Fibroblast of skin of abdomen (primary cell): ENCODE results near the gene ARAP3.

Source experiments
- DNase-seq: peaks from one replicate; pipeline ENCODE4 v3.0.0-alpha.2; 2013

The ARAP3 gene

DNA sequence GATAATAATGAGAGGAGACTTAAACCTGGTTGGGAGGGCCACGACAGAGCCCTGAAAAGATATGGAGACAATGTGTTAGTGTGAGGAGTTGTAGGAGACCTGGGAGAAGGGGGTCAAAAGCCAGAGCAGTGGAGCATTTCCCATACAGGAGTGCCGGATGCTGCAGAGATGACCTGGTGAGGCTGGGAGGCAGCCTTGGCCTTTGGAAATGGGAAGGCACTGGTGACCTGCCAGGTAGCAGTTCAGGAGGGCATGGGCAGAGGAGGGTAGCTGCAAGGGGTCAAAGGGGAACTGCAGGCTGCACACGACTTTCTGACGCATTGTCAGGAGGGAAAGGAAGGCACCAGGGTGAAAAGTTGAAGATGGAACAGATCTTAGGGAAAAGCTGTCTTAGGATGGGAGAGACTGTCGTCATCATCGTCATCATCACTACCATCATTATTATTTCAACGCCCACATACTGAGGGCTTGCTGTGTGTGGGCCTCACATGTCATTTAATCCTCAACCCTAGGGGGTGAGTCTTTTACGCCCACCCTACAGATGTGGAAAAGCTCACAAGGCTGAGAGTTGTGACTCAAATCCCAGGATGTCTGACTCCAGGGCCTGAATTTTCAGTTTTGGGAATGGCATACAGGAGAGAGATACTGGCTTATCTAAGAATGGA is 13.3 kb downstream of the ARAP3 start:
- DNase-seq = peak; percentile 37

DNA sequence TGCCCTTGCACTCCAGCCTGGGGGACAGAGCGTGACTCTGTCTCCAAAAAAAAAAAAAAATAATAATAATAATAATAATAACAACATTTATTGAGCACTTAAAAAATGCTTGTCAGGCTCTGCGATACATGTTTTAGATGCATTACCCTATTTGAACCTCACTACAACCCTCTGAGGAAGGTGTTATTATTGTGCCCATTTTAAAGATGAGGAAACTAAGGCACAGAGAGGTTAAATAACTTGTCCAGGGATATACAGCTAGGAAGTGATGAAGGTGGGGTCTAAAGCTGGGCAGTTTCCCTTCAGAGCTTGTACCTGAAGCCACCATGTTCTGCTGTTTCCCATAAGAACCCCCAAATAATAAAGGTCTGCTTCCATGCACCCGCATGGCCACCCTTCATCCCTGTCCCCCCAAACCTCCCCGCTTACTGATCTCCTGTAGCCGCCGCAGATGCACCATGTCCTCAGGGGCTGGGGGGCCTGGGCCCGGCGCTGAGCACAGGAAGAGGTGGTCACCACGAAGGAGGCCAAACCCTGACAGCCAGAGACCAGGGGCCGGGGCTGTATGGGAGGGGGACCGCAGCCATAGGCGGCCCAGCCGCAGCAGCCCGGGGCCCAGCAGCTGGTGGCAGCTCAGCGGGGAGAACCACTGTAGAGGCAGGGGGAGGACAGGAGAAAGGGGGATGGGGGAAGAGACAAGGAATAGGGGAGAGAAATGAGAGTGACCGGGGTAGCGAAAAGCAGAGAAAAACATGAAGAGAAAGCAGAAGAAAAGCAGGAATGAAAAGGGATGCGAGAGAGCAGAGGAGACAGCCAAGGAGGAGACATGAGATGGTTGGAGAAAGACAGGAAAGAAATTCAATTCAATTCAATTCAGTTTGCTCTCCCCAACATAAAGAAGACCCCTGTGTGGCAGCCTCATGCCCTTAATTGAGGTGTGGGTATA is 15.8 kb downstream of the ARAP3 start:
- DNase-seq = no peak

DNA sequence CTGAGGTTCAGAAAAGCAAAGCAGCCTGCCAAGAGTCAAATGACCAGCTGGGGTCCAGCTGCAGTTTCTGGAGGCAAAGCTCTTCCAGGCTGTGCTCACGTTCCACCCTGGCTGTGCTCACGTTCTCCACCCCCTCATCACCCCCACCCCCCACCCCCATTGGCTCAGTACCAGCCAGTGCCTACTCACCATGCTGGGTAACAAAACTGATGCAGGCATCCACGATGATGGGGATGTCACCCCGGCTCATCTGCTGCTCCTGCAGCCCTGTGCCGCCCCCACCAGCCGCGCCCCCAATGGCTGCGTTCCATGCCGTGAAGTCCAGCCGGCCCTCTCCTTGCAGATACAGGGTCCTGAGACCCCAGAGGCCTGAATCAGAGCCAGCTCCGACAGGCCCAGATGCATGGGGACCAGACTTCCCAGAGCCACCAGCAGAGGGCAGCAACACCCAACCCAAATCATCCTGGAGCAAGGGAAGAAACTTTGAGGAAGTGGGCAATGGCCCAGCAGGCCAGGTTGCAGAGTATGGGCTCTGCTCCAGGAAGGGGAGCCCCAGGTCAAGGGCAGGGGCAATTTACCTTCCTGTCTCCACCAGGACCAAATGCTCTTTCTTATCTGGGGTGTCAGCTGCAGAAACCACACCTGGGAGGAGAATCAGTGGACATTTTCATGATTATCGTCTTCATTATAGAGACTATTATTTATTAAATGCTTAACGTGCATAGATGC is 17.1 kb downstream of the ARAP3 start:
- peak; percentile 57 for DNase-seq

DNA sequence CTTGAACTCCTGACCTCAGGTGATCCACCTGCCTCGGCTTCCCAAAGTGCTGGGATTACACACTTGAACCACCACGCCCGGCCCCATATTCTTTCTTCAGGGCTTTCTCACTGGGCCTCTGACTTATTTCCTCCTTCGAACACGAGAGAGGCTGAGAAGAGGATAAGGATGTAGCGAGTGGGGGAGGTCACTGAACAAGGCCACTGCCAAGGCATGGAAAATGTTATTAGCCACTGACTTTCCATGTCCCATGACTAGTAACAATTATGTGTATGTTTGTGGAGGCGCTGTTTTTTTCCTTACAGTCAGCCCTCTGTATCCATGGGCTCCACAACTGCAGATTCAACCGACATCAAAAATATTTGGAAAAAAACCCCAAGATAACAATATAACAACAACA is 18.5 kb downstream of the ARAP3 start:
- DNase-seq = no peak

DNA sequence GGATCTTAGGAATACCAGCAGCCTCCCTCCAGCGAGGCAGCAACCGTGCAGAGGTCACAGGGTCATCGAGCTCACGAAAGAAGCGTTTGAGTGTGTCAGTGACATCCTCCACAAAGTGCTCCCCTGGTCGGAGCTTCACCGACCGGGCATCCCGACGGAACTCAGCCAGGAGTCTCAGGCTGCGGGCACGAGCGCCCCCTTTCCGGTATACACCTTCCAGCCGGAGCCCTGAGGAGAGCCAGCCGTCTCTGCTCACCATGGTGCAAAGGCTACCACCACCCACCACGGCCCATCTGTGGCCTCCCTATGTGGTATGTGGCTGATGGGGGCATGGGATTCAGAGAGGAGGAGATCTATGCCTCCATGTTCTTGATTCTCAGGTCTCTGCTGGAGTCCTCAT is 20.0 kb downstream of the ARAP3 start:
- DNase-seq = no peak

DNA sequence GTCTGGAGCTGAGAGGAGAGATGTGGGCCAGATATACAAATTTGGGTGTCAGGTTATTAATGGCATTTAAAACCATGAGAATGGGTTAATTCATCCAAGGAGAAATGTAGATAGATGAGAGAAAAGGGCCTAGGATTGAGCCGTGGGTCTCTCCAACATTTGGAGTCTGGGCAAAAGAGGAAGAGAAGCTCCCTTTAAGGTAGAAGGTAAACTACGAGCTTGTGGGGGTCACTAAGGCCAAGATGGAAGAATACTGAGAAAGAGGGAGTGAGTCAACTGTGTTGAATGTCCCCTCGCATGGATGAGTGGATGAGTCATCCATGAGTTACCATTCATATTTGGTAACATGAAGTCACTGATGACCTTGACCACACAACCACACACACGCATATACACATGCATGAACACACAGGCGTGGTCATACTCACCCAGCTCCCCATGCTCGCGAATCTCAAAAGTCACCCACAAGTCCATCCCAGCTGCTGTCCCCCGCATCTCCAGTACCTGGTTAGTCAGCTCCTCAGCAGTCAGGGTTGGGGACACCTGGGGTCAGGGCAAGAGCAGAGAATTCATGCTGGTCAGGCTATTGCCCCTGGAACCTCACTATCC is 24.0 kb downstream of the ARAP3 start:
- DNase-seq = peak; percentile 91

DNA sequence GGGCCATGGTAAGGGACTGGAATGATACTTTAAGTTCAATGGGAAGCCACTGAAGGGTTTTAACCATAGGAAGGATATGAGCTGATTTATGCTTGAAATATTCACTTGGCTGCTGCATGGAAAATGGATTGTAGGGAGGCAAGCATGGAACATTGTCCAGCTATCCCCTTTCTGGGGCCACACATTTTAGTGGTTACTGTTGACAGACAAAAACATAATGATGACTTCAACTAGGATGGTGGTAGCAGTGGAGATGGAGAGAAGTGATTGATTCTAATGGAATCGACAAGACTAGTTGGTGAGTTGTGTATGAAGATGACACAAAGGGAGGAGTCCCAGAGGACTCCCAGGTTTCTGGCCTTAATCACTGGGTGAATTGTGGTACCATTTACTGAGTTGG is 24.6 kb downstream of the ARAP3 start:
- peak; percentile 28 for DNase-seq

DNA sequence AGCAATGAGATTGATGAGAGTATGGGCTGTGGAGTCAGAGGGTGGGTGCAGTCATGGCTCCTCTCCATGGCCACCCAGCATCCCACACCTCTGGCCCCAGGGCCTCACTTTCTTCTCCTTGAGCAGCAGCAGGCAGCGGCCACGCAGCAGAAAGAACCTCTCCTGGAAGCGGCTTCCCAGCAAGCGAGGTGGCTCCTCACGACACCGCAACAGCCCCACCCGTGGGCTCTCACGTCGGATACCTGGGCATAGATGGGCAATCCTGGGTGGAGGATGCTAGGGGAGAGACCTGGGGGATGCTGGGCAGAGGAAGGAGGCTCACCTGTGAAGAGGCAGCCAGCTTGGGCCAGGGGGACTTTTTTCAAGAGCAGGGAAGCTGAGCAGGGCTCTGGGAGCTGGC is 25.6 kb downstream of the ARAP3 start:
- DNase-seq = no peak

DNA sequence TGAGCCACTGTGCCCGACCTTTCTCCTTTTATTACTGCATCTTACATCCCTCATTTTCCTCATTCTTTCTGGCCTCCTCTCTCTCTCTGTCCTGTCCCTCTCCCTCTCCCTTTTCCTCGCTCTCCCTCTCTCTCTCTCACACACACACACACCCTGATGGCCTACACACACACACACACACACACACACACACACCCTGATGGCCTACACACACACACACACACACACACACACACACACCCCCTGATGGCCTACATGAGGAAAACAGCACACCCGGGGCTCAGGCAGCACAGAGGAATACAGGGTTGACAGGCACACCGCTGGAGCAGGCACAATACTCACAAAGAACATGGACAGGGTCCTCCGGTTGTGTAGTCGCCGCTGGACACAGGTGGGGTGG is 27.0 kb downstream of the ARAP3 start:
- no peak for DNase-seq

DNA sequence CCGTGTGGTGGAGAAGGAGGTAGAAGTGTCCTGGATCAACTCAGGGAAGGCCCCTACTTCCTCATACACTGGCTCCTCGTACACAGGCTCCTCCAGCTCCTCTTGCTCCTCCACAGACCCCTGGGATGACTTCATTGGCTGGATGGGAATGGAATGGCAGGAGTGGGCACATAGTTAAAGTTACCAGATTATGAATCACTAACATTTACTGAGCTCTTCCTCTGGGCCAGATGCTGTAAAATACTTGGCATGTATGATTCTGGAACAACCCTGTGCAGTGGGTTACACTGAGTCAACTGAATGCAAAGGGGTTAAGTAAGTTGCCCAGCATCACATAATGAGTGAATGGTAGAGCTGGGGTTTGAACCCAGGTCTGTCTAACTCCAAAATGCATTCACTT is 27.7 kb downstream of the ARAP3 start:
- DNase-seq = peak; percentile 90

DNA sequence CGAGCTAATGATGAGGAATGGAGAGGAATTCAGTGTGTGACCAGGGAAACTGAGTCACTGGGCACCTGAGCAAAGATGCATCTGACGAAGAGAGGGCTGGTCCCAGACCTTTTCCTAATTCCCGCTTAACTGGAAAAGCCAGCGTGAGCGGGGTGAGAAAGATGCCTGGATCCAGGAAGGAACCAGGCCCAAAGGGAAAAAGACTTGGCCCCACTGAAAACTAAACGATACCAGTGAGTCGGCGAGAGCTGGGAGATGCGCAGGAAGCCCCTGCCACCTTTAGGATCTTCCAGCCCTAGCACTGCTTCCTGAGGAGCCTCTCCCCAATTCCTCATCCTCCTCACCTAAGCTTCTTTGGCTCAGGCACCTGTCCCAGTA is 30.3 kb downstream of the ARAP3 start:
- DNase-seq = no peak

DNA sequence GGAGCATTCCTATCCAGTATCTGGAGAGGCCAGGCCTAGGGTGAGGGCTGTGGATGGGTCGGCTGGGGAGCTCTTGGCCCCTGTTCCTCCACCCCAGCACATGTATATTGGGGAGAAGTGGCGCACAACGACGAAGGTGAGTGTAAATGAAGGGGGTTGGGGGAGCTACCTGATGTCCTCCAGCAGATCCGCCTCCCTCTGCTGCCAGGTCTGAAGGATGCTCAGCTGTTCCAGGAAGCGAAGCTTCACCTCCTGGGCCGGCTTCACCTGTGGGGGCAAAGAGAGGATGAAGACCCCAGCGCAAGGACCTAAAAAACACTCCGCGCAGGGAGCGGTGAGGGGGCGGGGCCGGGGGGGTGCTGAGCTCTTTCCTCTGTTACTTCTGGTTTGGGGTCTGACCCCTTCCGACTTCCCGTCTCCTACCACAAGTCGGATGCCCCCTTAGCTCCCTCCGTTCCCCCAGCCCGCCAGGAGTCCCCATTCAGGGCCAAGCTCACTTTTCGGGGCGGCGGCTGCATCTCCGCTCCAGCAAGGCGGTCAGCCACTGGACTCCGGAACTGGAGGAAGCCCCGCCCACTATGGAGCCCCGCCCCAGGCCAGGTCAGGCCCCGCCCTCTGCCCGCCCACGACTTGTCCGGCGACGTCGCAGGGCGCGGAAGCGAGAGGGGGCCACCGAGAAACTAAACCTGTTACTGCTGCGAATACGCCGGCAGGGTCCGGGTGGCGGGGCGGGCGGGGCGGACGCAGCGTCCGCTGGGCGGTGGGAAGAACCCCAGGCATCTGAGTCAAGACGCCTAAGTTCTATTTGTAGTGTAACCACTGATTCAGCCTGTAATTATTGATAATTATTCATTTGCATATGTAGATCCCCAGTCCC is 30.9 kb downstream of the ARAP3 start, which contains the start of gene FCHSD1:
TSS of gene FCHSD1 (minus strand) at position 568 of the 877 bp plus-strand sequence. CDS start at position 518, 50 bp downstream.
- DNase-seq = peak; percentile 70

DNA sequence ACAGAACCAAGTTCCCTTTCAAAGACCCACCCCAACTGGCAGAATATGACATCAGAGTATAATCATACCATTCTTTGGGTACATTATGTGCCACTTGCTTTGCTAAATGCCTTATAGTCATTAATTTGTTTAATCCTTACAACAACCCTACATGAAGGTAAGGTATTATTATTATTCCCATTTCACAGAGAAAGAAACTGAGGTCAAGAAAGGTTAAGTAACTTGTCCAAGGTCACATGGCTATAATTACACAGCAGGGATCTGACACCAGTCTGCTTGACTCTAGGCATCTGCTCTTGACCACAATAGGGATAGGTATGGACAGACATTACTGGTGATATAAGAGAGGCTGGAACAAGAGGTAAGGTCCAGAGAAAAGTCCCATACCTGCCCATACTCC is 32.1 kb downstream of the ARAP3 start:
- no peak for DNase-seq

DNA sequence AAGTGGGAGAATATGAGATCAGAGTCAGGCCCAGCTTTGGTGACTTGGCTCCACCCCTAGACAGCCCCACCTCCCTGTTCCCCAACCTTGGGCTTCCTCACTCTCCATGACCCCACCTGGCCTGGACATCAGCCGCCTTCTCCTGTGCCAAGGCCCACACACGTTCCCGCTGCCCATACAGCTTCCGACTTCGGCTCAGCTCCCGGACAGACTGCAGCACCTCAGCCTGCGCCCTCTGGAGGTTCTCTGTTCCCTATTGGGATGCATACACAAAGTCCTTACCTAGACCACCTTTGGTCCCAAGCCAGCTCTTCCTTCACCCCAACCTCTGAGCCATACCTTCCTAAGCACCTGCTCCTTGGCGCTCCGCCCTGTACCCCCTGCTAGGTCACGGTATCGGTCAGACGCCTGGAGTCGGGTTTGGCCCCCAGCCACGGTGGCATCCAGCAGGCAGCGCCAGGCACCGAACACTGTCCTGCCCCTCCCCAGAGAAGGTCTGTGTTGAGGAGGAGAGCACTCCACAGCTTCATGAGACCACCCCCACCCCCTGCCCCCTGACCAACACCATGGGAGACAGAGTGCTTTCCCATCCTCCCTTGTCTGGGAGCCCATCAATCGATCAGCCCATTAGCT is 32.9 kb downstream of the ARAP3 start:
- no peak for DNase-seq

DNA sequence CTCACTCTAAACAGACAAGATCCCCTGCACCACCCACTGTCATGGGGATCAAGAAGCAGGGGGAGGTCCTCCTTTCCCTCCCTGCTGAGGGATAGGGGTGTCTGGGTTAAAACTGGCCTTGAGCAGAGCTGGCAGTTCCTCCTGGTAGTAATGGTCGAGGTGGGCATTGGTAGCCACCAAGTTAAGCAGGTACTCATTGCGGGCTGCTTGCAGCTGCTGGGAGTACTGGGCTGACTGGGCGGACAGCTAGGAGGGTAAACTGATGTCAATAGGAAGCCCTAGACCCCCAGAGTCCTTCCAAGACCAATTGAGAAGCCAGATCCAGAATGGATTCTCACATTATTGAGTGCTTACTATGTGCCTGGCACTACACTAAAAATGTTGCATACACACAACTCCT is 34.2 kb downstream of the ARAP3 start:
- no peak for DNase-seq

DNA sequence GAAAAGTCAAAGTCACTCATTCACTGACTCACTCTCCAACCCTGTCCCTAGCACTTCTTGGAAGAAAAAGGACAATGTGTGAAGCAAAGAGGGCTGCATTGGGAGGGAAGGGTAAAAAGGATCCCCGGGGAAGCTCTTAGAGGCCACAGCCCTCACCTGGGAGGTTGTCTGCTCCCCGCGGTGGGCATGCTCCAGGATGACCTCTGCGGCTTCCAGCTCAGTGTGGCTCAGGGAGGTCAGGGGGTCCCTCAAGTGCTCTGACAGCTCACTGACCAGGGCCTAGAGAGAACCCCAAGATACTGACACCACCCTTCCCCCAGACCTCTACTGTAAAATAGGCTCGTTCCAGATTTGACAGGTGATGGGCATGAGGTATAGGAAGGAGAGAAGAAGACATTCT is 34.8 kb downstream of the ARAP3 start:
- DNase-seq = no peak

DNA sequence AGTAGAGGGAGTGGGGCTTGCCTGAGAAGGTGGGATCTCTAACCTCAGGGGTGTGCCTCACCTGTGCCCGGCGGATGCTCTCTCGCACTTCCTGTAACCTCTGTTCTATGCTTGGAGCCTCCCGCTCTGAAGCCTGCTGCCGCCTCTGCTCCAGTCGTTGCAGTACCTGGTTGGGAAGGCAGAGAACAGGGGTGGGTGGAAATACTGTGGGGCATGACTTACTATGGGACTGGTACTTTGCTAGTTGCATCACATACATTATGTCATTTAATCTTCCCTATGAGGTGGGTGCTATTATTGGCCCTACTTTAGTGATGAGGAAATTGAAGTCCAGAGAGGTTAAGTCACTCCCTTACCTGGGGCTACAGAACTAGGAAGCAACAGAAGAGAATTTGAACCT is 36.0 kb downstream of the ARAP3 start:
- no peak for DNase-seq

DNA sequence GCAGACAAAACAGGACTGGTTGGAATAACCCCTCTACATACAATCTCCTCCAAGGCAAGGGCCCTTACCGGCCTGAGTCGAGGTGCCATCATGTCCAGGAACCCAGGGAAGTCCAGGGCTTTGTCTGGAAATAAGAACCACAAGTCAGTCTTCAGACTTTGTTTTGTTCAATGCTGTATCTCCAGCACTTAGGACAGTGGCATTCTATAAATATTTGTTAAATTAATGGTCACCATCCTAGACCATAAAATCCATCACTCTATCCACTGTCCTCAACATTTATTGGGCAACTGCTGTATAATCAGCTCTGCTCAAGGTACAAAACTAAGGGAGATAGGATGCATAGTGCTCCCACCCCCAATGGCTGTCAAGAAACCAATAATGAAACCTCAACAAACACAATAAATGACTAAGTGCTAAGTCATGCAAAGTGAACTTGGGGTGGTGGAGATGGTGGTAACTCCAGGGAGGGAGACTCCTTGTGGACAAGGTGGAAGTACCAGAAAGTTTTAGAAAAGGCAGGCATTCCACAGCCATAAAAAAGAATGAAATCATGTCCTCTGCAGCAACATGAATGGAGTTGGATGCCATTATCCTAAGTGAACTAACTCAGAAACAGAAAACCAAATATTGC is 40.3 kb downstream of the ARAP3 start:
- peak; percentile 62 for DNase-seq

DNA sequence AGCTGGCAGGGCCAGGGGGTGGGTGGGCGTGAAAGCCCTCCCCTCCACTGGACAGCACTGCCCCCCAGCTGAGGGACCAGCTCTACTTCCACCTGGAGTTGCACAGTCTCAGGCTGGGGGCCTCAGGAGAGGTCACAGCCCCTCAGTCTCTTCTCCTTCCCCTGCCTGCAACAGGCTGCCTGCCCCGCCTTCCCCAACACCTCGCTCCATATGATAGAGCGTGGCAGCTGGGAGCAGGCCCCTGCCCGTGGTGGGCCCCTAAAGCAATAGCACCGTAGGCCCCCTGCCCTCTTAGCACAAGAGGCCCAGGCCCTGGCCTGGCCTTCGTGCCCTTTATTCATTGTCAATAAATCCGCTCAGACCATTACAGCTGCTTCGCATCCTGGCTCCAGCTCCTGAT is 41.3 kb downstream of the ARAP3 start:
- no peak for DNase-seq

DNA sequence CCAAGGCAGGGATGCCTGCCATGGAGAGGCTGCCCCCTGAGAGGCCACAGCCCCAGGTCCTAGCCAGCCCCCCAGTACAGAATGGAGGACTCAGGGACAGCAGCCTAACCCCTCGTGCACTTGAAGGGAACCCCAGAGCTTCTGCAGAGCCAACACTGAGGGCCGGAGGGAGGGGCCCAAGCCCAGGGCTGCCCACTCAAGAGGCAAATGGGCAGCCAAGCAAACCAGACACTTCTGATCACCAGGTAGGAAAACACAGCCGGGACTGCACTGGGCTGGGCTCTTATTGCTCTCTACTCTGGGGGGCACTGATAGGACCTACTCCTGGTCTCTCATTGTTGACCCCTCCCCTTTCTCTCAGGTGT is 42.0 kb downstream of the ARAP3 start:
- DNase-seq = no peak
